ENCODE data around the gene LAMC2.
"Not testable (repeated sequence)": the region's sequence is repeated elsewhere in the genome, so short reads cannot be mapped to it uniquely, and the experiment has no call there.

LAMC2 gene

GRCh38 chr1:183240526-183240825 is 54.4 kb downstream of the LAMC2 start:
- no peaks in the 10 kb centered on the region for H3K27me3 ChIP-seq (ENCODE audit: insufficient read depth, low read depth)
- no peak overlapping the region for H2AFZ ChIP-seq (ENCODE audit: low read depth)
- no peak overlapping the region for H3K9ac ChIP-seq
- no peak for TF ChIP-seq CTCF (conservative IDR thresholded peaks at IDR 0.05; ENCODE audit: low read depth, low read length)
- H3K4me2 ChIP-seq = no peak overlapping the region
- H3K4me1 ChIP-seq (ENCODE audit: low read depth, poor library complexity, severe bottlenecking) = no peaks in the 10 kb centered on the region
- no peaks in the 10 kb centered on the region for H3K79me2 ChIP-seq (ENCODE audit: insufficient read depth, low read depth)
- no peaks in the 10 kb centered on the region for H4K20me1 ChIP-seq (ENCODE audit: insufficient read depth)
- H3K4me3 ChIP-seq (IDR thresholded peaks at IDR 0.05; ENCODE audit: insufficient read depth, low read depth, low read length) = no peak overlapping the region
- no peaks in the 10 kb centered on the region for H3K36me3 ChIP-seq (ENCODE audit: insufficient read depth)
- no peak overlapping the region for H3K27ac ChIP-seq

- H3K4me3 ChIP-seq (IDR thresholded peaks at IDR 0.05; ENCODE audit: insufficient read depth, low read depth, low read length); H3K4me2 ChIP-seq; H3K27ac ChIP-seq; H3K36me3 ChIP-seq (ENCODE audit: insufficient read depth); H3K79me2 ChIP-seq (ENCODE audit: insufficient read depth, low read depth); H3K9ac ChIP-seq; H3K4me1 ChIP-seq (ENCODE audit: low read depth, poor library complexity, severe bottlenecking); H4K20me1 ChIP-seq (ENCODE audit: insufficient read depth); H3K27me3 ChIP-seq (ENCODE audit: insufficient read depth, low read depth); H2AFZ ChIP-seq (ENCODE audit: low read depth): not testable (repeated sequence)
These were observed 54.8 kb downstream of the LAMC2 start for GRCh38 chr1:183240853-183241252.

- Histone ChIP-seq H3K4me1 (ENCODE audit: low read depth, poor library complexity, severe bottlenecking) (no peaks in the 10 kb centered on the region), H3K4me3 (IDR thresholded peaks at IDR 0.05; ENCODE audit: insufficient read depth, low read depth, low read length) (no peak overlapping the region), H3K4me2 (no peak overlapping the region), H2AFZ (ENCODE audit: low read depth) (no peak overlapping the region), H3K79me2 (ENCODE audit: insufficient read depth, low read depth) (no peaks in the 10 kb centered on the region), H3K36me3 (ENCODE audit: insufficient read depth) (no peaks in the 10 kb centered on the region), H3K9ac (no peak overlapping the region), H4K20me1 (ENCODE audit: insufficient read depth) (no peaks in the 10 kb centered on the region), H3K27ac (no peak overlapping the region), H3K27me3 (ENCODE audit: insufficient read depth, low read depth) (no peaks in the 10 kb centered on the region)
- TF ChIP-seq CTCF (conservative IDR thresholded peaks at IDR 0.05; ENCODE audit: low read depth, low read length) = no peak
These were observed 55.4 kb downstream of the LAMC2 start for GRCh38 chr1:183241471-183241870.

- no peak overlapping the region for H3K4me2 ChIP-seq
- H3K9ac ChIP-seq = no peak overlapping the region
- no peak overlapping the region for H3K27ac ChIP-seq
- H3K4me1 ChIP-seq (ENCODE audit: low read depth, poor library complexity, severe bottlenecking) = no peaks in the 10 kb centered on the region
- H3K27me3 ChIP-seq (ENCODE audit: insufficient read depth, low read depth) = no peaks in the 10 kb centered on the region
- no peak for TF ChIP-seq CTCF (conservative IDR thresholded peaks at IDR 0.05; ENCODE audit: low read depth, low read length)
- H3K79me2 ChIP-seq (ENCODE audit: insufficient read depth, low read depth) = no peaks in the 10 kb centered on the region
- H3K4me3 ChIP-seq (IDR thresholded peaks at IDR 0.05; ENCODE audit: insufficient read depth, low read depth, low read length) = no peak overlapping the region
- no peaks in the 10 kb centered on the region for H3K36me3 ChIP-seq (ENCODE audit: insufficient read depth)
- no peak overlapping the region for H2AFZ ChIP-seq (ENCODE audit: low read depth)
- no peaks in the 10 kb centered on the region for H4K20me1 ChIP-seq (ENCODE audit: insufficient read depth)
These were observed 56.5 kb downstream of the LAMC2 start for GRCh38 chr1:183242556-183242955.

- TF ChIP-seq CTCF (conservative IDR thresholded peaks at IDR 0.05; ENCODE audit: low read depth, low read length) = no peak
- no peak overlapping the region for H2AFZ ChIP-seq (ENCODE audit: low read depth)
- no peaks in the 10 kb centered on the region for H3K4me1 ChIP-seq (ENCODE audit: low read depth, poor library complexity, severe bottlenecking)
- no peak overlapping the region for H3K9ac ChIP-seq
- H3K4me2 ChIP-seq = no peak overlapping the region
- no peaks in the 10 kb centered on the region for H3K27me3 ChIP-seq (ENCODE audit: insufficient read depth, low read depth)
- no peaks in the 10 kb centered on the region for H3K79me2 ChIP-seq (ENCODE audit: insufficient read depth, low read depth)
- H3K36me3 ChIP-seq (ENCODE audit: insufficient read depth) = no peaks in the 10 kb centered on the region
- H3K27ac ChIP-seq = no peak overlapping the region
- H3K4me3 ChIP-seq (IDR thresholded peaks at IDR 0.05; ENCODE audit: insufficient read depth, low read depth, low read length) = no peak overlapping the region
- no peaks in the 10 kb centered on the region for H4K20me1 ChIP-seq (ENCODE audit: insufficient read depth)
These were observed 57.3 kb downstream of the LAMC2 start for GRCh38 chr1:183243161-183244050.

All from KMS-11 (cell line).